Subcutaneous abdominal adipose tissue (tissue), 5 donors: ENCODE measurements around the gene MRM2.

Source experiments
- H3K27ac ChIP-seq: one replicate; pipeline ENCODE4 v1.7.0; 2013; ENCODE audit warnings: low read depth, mild to moderate bottlenecking, inconsistent platforms, low read length, moderate library complexity
- H3K27me3 ChIP-seq, 5 donors: one replicate each; pipeline ENCODE4 v1.7.0; 2013; ENCODE audit warnings: low read length in 5 of 5, inconsistent platforms in 1 of 5; ENCODE audit not compliant: control insufficient read depth in 5 of 5, insufficient read depth in 4 of 5
- H3K36me3 ChIP-seq, 5 donors: one replicate each; pipeline ENCODE4 v1.7.0; 2013; ENCODE audit warnings: low read length in 5 of 5; ENCODE audit not compliant: control insufficient read depth in 5 of 5, insufficient read depth in 5 of 5
- H3K4me1 ChIP-seq, 5 donors: one replicate each; pipeline ENCODE4 v1.7.0; 2013; ENCODE audit warnings: low read length in 5 of 5, mild to moderate bottlenecking in 3 of 5, moderate library complexity in 1 of 5; ENCODE audit not compliant: control insufficient read depth in 5 of 5, insufficient read depth in 5 of 5
- H3K4me3 ChIP-seq, 5 donors: one replicate each; pipeline ENCODE4 v1.7.0; 2013; ENCODE audit warnings: low read length in 5 of 5, low read depth in 1 of 5
- H3K9ac ChIP-seq, 5 donors: one replicate each; pipeline ENCODE4 v1.7.0; 2013; ENCODE audit warnings: low read length in 5 of 5, mild to moderate bottlenecking in 4 of 5, moderate library complexity in 3 of 5
- H3K9me3 ChIP-seq, 5 donors: one replicate each; pipeline ENCODE4 v1.7.0; 2013; ENCODE audit warnings: low read length in 5 of 5; ENCODE audit not compliant: control insufficient read depth in 5 of 5
- donor health status: healthy.
- donor health status: healthy.
- donor health status: healthy.
- donor health status: healthy.
- donor health status: healthy.

Gene MRM2

GRCh38 chr7:2225830-2226229, 16.2 kb downstream of the MRM2 start:
- peaks cover 0 to 92% (median 66%) of the 10 kb centered on the region in 5 donors for H3K36me3 ChIP-seq
- no peaks in the 10 kb centered on the region for H3K27me3 ChIP-seq
- peaks cover 0 to 22% (median 19%) of the 10 kb centered on the region in 5 donors for H3K4me1 ChIP-seq
- no peak overlapping the region for H3K27ac ChIP-seq
- H3K9me3 ChIP-seq, result no peaks in the 10 kb centered on the region
- H3K4me3 ChIP-seq, result no peak overlapping the region
- H3K9ac ChIP-seq, result no peak overlapping the region

- H3K27me3 ChIP-seq, result no peaks in the 10 kb centered on the region
- peaks cover 0 to 96% (median 71%) of the 10 kb centered on the region in 5 donors for H3K36me3 ChIP-seq
- peaks cover 0 to 17% (median 17%) of the 10 kb centered on the region in 5 donors for H3K4me1 ChIP-seq
- H3K9me3 ChIP-seq, result no peaks in the 10 kb centered on the region
- H3K4me3 ChIP-seq, result no peak overlapping the region
- no peak overlapping the region for H3K27ac ChIP-seq
- peak overlapping the region in 1 of 5 donors; percentile 5 for H3K9ac ChIP-seq
These were observed 16.7 kb downstream of the MRM2 start for GRCh38 chr7:2225336-2225735.

- Histone ChIP-seq H3K9me3 (no peaks in the 10 kb centered on the region), H3K4me1 (peaks cover 0 to 17% (median 13%) of the 10 kb centered on the region in 5 donors), H3K36me3 (peaks cover 0 to 96% (median 74%) of the 10 kb centered on the region in 5 donors), H3K9ac (peak overlapping the region in 1 of 5 donors; percentile 5), H3K27ac (no peak overlapping the region), H3K4me3 (peak overlapping the region in 2 of 5 donors; percentile 5 to 33), H3K27me3 (no peaks in the 10 kb centered on the region)
These were observed 17.1 kb downstream of the MRM2 start for GRCh38 chr7:2224934-2225333.

- H3K27ac ChIP-seq, result no peak overlapping the region
- peaks cover 0 to 17% (median 12%) of the 10 kb centered on the region in 5 donors for H3K4me1 ChIP-seq
- H3K9ac ChIP-seq, result peak overlapping the region in 1 of 5 donors; percentile 5
- H3K9me3 ChIP-seq, result no peaks in the 10 kb centered on the region
- H3K27me3 ChIP-seq, result no peaks in the 10 kb centered on the region
- peaks cover 0 to 94% (median 76%) of the 10 kb centered on the region in 5 donors for H3K36me3 ChIP-seq
- H3K4me3 ChIP-seq, result peak overlapping the region in 2 of 5 donors; percentile 5 to 33
These were observed 17.5 kb downstream of the MRM2 start for GRCh38 chr7:2224491-2224928.

GRCh38 chr7:2223321-2223720, 18.7 kb downstream of the MRM2 start:
- Histone ChIP-seq H3K4me1 (peaks cover 0 to 17% (median 12%) of the 10 kb centered on the region in 5 donors), H3K36me3 (peaks cover 0 to 94% (median 76%) of the 10 kb centered on the region in 5 donors), H3K27ac (no peak overlapping the region), H3K9me3 (no peaks in the 10 kb centered on the region), H3K4me3 (no peak overlapping the region), H3K9ac (no peak overlapping the region), H3K27me3 (no peaks in the 10 kb centered on the region)

GRCh38 chr7:2222516-2222915, 19.5 kb downstream of the MRM2 start:
- Histone ChIP-seq H3K4me1 (peaks cover 0 to 17% (median 12%) of the 10 kb centered on the region in 5 donors), H3K27me3 (no peaks in the 10 kb centered on the region), H3K9ac (no peak overlapping the region), H3K27ac (no peak overlapping the region), H3K36me3 (peaks cover 0 to 94% (median 76%) of the 10 kb centered on the region in 5 donors), H3K9me3 (no peaks in the 10 kb centered on the region), H3K4me3 (no peak overlapping the region)

- no peak overlapping the region for H3K27ac ChIP-seq
- H3K4me3 ChIP-seq, result no peak overlapping the region
- peaks cover 0 to 95% (median 80%) of the 10 kb centered on the region in 5 donors for H3K36me3 ChIP-seq
- no peaks in the 10 kb centered on the region for H3K9me3 ChIP-seq
- H3K4me1 ChIP-seq, result peaks cover 0 to 17% (median 12%) of the 10 kb centered on the region in 5 donors
- no peaks in the 10 kb centered on the region for H3K27me3 ChIP-seq
- no peak overlapping the region for H3K9ac ChIP-seq
These were observed 21.1 kb downstream of the MRM2 start for GRCh38 chr7:2220954-2221353.

- H3K4me3 ChIP-seq, result no peak overlapping the region
- H3K36me3 ChIP-seq, result peaks cover 0 to 95% (median 80%) of the 10 kb centered on the region in 5 donors
- H3K9ac ChIP-seq, result no peak overlapping the region
- peaks cover 0 to 17% (median 12%) of the 10 kb centered on the region in 5 donors for H3K4me1 ChIP-seq
- no peaks in the 10 kb centered on the region for H3K27me3 ChIP-seq
- no peak overlapping the region for H3K27ac ChIP-seq
- H3K9me3 ChIP-seq, result peaks cover 0 to 2% (median 0%) of the 10 kb centered on the region in 5 donors
These were observed 21.5 kb downstream of the MRM2 start for GRCh38 chr7:2220506-2220905.

GRCh38 chr7:2220030-2220429, 22.0 kb downstream of the MRM2 start:
- Histone ChIP-seq H3K4me3 (no peak overlapping the region), H3K27ac (no peak overlapping the region), H3K4me1 (peaks cover 0 to 12% (median 10%) of the 10 kb centered on the region in 5 donors), H3K36me3 (peaks cover 0 to 93% (median 79%) of the 10 kb centered on the region in 5 donors), H3K9ac (no peak overlapping the region), H3K9me3 (peaks cover 0 to 5% (median 0%) of the 10 kb centered on the region in 5 donors), H3K27me3 (no peaks in the 10 kb centered on the region)

- no peak overlapping the region for H3K27ac ChIP-seq
- no peak overlapping the region for H3K4me3 ChIP-seq
- H3K4me1 ChIP-seq, result peaks cover 0 to 8% (median 7%) of the 10 kb centered on the region in 5 donors
- H3K27me3 ChIP-seq, result no peaks in the 10 kb centered on the region
- H3K9me3 ChIP-seq, result peaks cover 0 to 5% (median 0%) of the 10 kb centered on the region in 5 donors
- no peak overlapping the region for H3K9ac ChIP-seq
- peaks cover 0 to 92% (median 77%) of the 10 kb centered on the region in 5 donors for H3K36me3 ChIP-seq
These were observed 22.4 kb downstream of the MRM2 start for GRCh38 chr7:2219606-2220005.
